Eye (tissue), 1 donor: ENCODE data around the gene MIA.
"Not testable (repeated sequence)": the region's sequence is repeated elsewhere in the genome, so short reads cannot be mapped to it uniquely, and the experiment has no call there.

Experiments used
- DNase-seq: peaks from one replicate; pipeline ENCODE4 v3.0.0-alpha.2; 2015

MIA gene

DNA sequence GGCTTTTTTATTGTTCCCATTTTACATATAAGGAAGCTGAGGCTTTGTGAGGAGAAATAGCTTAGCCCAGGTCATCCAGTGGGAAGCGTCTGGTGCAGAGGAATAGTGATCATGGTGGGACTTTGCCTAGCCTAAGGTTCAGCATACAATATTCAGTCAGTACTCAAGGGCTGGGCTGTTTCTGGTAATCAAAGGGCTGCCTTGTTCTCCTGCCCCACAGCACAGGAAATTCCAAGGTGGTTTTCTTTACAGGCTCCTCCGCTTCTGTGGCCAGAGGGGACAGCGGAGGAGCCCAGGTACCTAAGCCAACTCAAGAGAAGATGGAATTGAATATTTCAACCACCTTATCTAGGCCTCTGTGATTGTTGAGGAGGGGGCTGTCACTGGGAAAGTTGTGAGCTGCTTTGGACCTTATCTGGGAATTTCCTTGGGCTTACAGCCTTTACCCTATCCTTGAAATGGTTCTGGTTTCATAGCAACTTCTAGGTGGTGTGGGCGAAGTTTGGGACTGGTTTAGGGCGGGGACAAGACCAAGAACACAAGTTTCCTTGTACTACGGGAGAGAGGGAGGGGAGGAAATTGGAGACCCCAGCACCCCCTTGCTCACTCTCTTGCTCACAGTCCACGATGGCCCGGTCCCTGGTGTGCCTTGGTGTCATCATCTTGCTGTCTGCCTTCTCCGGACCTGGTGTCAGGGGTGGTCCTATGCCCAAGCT is at the start of gene MIA:
Gene MIA (plus strand): TSS at position 606 of the 716 bp plus-strand sequence. CDS start 22 bp downstream, at position 628.
- DNase-seq: no peak

DNA sequence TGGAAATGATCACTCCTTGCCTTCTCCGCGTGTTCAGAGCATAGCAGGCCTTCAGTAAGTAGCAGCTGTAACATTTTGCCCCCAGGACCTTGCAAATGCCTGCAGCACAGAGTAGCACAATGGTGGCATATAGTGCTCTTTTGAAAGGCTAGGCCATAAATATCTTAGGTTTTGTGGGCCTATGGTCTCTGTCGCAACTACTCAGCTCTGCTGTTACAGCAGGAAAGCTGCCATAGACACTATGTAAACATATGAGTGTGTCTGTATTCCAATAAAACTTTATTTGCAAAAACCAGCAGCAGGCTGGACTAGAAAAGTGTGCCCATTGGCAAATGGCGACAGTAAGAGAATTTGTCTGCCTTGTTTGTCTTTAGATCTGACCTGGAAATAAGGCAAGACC is 49.0 kb upstream of the MIA start:
- DNase-seq: no peak

DNA sequence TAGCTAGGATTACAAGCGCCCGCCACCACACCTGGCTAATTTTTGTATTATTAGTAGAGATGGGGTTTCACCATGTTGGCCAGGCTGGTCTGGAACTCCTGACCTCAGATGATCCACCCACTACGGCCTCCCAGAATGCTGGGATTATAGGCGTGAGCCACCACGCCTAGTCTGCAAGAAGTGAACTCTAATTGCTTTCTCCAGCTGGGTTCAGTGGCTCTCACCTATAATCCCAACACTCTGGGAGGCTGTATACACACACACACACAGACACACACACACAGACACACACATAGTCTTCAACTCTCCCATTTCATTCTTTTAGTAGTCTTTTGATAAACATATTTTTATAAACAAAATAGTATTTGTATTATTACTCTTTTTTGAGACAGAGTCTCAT is 45.3 kb upstream of the MIA start:
- not testable (repeated sequence) for DNase-seq

DNA sequence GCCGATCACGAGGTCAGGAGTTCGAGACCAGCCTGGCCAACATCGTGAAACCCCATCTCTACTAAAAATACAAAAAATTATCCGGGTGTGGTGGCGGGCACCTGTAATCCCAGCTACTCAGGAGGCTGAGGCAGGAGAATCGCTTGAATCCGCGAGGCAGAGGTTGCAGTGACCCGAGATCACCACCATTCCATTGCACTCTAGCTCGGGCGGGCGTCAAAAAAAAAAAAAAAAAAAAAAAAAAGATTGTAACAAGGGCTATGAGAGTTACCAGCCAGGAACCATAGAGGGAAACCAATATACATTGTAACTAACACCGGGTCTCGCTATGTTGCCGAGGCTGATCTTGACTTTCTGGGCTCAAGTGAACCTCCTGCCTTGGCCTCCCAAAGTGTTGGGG is 43.0 kb upstream of the MIA start:
- DNase-seq: not testable (repeated sequence)

GRCh38 chr19:40733149-40733548 is 42.2 kb upstream of the MIA start:
- no peak for DNase-seq

GRCh38 chr19:40735013-40735771 is 40.1 kb upstream of the MIA start:
- no peak for DNase-seq

DNA sequence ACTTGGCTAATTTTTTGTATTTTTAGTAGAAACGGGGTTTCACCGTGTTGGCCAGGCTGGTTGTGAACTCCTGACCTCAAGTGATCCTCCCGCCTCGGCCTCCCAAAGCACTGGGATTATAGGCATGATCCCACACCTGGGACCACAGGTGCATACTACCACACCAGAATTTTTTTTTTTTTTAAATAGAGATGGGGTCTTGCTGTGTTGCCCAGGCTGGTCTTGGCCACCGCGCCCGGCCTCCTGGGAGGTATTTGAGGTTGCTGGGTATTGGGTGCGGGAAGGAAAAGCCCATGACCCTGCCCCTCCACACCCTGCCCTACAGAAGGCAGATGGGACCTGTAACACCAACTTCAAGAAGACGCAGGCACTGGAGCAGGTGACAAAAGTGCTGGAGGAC is 38.7 kb upstream of the MIA start:
- DNase-seq: no peak

DNA sequence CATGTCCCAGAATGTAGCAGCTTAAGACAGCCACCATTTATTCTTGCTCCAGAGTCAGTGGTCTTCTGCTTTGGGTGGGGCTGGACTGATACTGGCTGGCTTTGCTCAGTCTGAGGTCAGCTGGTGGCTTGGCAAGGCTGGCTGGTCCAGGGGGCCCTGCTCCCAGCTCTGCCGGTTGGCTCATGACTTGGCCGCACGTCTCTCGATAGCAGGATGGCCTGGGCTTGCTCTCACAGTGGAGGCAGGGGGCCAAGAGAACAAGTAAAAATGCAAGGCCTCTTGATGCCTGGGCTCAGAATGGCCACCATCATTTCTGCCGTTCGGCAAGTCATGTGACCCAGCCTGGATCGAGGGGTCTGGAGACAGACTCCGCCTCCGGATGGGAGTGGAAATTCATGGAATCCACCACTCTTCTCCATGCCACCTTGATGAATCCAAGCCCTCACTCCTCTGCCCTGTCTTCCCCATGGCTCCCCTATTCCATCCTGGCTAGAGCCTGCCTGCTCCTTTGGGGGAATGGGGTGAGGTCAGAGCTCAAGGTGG is 38.1 kb upstream of the MIA start:
- no peak for DNase-seq

DNA sequence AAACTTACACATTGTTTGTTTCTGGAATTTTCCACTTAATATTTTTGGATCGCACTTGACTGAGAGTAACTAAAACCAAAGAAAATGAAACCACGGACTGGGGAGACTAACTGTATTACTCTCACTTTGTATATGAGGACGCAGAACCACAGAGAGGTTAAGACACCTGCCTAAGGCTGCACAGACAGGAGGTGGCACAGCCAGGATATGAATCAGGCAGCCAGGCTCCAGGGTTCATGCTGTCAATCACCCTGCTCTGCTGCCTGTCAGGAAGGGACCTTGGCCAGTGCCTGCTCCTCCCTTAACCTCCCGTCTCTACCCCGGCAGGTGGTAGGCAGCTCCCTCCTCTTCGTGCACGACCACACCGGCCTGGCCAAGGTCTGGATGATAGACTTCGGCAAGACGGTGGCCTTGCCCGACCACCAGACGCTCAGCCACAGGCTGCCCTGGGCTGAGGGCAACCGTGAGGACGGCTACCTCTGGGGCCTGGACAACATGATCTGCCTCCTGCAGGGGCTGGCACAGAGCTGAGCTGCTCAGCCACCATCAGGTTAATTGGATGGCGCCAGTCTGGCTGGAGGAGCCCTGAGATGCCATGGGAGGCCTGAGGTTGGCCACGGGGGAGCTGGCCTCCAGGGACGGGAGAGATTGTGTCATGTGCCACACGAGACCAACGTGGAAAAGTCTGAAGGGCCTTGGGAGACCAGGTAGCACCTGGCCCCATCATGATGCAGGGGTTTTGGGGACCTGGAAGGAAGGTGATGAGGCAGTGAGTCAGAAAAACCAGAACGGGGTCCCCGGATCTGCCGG is 36.1 kb upstream of the MIA start:
- DNase-seq: no peak

- peak; percentile 30 for DNase-seq
Observed at GRCh38 chr19:40739871-40740703, 35.2 kb upstream of the MIA start.

GRCh38 chr19:40740747-40741146 is 34.6 kb upstream of the MIA start:
- DNase-seq: peak; percentile 37

DNA sequence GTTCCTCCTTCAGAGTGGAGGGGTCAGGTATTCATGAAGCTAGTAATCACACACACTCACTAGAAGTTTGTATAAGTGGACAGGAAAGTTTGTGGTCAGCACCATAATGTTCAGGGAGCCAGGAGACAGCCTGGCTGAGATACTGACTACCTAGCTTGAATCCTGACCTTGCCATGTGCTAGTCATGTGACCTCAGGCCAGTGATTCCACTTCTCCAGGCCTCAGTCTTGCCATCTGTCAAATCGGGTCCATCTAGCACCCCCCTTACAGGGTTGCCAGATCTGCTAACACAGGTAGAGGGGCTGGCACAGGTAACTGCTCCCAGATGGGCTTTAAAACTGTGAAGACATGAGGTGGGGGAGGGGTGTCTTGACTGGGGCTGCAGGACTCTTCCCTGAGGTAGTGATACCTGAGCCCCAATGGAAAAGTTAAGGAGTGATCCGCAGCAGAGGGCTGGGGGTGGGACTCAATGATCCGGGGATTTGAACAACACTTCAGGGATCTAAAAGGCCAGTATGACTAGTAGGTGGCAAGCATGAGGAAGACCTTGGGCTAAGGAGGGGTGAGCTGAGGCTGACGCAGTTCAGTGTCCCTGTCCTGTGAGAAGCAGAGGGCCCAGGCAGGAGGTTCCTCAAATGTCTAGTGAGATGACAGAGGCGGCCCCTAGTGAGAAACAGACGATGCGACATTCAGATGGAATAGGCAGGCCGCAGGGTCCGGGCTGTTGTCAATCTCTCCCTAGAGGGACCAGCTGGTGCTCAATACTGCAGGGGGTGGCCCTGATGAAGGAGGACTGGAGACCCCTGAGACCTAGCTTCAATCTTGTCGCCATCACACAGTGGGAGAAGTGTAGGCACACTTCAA is 33.6 kb upstream of the MIA start:
- DNase-seq: no peak

- no peak for DNase-seq
Observed at GRCh38 chr19:40742477-40742876, 32.8 kb upstream of the MIA start.

- no peak for DNase-seq
Observed at GRCh38 chr19:40742886-40743285, 32.4 kb upstream of the MIA start.

GRCh38 chr19:40743926-40744325 is 31.4 kb upstream of the MIA start:
- DNase-seq: no peak

GRCh38 chr19:40744554-40745401 is 30.5 kb upstream of the MIA start:
- no peak for DNase-seq

DNA sequence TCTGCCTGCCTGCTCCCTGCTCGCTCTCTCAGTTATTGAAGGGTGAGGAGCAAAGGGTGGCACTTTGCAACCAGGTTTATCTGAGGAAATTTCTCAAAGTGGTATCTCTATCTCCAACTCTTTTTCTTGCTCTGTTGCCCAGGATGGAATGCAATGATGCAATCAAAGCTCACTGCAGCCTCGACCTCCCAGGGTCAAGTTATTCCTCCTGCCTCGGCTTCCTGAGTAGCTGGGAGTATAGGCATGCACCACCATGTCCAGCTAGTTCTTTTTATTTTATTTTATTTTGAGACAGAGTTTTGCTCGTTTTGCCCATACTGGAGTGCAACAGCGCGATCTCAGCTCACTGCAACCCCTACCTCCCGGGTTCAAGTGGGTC is 29.9 kb upstream of the MIA start:
- no peak for DNase-seq

DNA sequence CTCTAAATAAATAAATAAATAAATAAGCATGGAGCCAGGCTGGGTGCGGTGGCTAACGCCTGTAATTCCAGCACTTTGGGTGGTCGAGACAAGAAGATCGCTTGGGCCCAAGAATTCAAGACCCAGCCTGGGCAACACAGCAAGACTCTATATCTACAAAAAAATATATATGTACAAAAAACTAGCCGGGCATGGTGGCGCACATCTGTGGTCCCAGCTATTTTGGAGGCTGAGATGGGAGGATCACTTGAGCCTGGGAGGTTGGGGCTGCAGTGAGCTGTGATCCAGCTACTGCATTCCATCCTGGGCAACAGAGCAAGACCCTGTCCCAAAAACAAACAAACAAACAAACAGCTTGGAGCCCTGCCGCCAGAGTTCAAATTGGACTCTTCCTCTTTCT is 27.8 kb upstream of the MIA start:
- DNase-seq: no peak

GRCh38 chr19:40750058-40750873 is 25.1 kb upstream of the MIA start, which contains the start of gene ACTMAP:
Gene ACTMAP, minus strand, starts transcription at chr19:40750477. Its CDS starts 674 bp downstream, at chr19:40749803.
- peak; percentile 100 for DNase-seq
